MM.1S (cell line): ENCODE results near the gene SMCHD1.

Experiments used
- EZH2phosphoT487 ChIP-seq: fragments of 300-600 bp; sonication (generic); IDR thresholded peaks from 2 replicates; pipeline ENCODE4 v1.6.1; 2018; ENCODE audit warnings: antibody characterized with exemption, low read length
- TF ChIP-seq, protein P1 (sequence below): fragments of 300-600 bp; sonication (generic); IDR thresholded peaks from 2 replicates; pipeline ENCODE4 v1.5.1; 2016; ENCODE audit warnings: antibody characterized with exemption, low read length, mixed read lengths

DNA sequence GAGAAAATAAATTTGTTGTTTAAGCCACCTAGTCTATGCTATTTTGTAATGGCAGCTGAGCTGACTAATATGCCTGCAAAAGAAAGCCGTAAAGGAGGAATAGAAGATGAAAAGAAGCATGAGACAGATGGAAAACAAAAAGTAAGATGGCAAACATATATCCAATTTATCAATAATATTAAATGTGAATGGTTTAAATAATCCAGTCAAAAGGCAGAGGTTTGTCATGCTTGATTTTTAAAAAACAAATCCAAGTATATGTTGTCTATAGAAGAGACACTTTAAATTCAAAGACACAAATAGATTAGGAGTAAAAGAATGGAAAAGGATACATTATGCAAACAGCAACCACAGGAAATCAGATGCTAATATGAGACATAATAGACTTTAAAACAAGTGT lies 155.9 kb downstream of the SMCHD1 start:
- no peak for TF ChIP-seq EZH2phosphoT487
- TF ChIP-seq, protein P1, sequence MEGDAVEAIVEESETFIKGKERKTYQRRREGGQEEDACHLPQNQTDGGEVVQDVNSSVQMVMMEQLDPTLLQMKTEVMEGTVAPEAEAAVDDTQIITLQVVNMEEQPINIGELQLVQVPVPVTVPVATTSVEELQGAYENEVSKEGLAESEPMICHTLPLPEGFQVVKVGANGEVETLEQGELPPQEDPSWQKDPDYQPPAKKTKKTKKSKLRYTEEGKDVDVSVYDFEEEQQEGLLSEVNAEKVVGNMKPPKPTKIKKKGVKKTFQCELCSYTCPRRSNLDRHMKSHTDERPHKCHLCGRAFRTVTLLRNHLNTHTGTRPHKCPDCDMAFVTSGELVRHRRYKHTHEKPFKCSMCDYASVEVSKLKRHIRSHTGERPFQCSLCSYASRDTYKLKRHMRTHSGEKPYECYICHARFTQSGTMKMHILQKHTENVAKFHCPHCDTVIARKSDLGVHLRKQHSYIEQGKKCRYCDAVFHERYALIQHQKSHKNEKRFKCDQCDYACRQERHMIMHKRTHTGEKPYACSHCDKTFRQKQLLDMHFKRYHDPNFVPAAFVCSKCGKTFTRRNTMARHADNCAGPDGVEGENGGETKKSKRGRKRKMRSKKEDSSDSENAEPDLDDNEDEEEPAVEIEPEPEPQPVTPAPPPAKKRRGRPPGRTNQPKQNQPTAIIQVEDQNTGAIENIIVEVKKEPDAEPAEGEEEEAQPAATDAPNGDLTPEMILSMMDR: no peak
